ENCODE measurements around the gene ARSB. TPM values are rescaled to one million over a fixed set of nuclear protein-coding genes. Genes with fewer than 3 reads are reported as not detected.

ARSB gene
- total RNA-seq, 1 donor from 2014 or later: 21.4 TPM

- H3K9me3 Mint-ChIP-seq: no peaks in the 10 kb centered on the region
- H3K4me1 Mint-ChIP-seq: peaks cover 51% of the 10 kb centered on the region
- H3K27me3 Mint-ChIP-seq (ENCODE audit: low read depth): no peaks in the 10 kb centered on the region
- H3K27ac Mint-ChIP-seq: peak overlapping the region; percentile 94
- peak overlapping the region; percentile 39 for H3K4me3 Mint-ChIP-seq
- peak in 1 of 2 experiments; percentile 54 for DNase-seq (ENCODE audit: low spot score in 2 of 2, unreplicated experiment in 2 of 2)
- no peak for TF ChIP-seq CTCF (IDR thresholded peaks at IDR 0.05; ENCODE audit: unreplicated experiment)
- no peaks in the 10 kb centered on the region for H3K36me3 Mint-ChIP-seq
Measured at GRCh38 chr5:78908173-78909061, 76.7 kb downstream of the ARSB start.

- Mint-ChIP-seq H3K27me3 (ENCODE audit: low read depth) (no peaks in the 10 kb centered on the region), H3K9me3 (no peaks in the 10 kb centered on the region), H3K27ac (peak overlapping the region; percentile 72), H3K4me3 (no peak overlapping the region), H3K4me1 (peaks cover 57% of the 10 kb centered on the region), H3K36me3 (no peaks in the 10 kb centered on the region)
- no peak for TF ChIP-seq CTCF (IDR thresholded peaks at IDR 0.05; ENCODE audit: unreplicated experiment)
- DNase-seq (ENCODE audit: low spot score in 2 of 2, unreplicated experiment in 2 of 2): no peak
Measured at GRCh38 chr5:78907255-78907891, 77.7 kb downstream of the ARSB start.

GRCh38 chr5:78905084-78905938, 79.8 kb downstream of the ARSB start:
- H3K27ac Mint-ChIP-seq: no peak overlapping the region

GRCh38 chr5:78903861-78904260, 81.2 kb downstream of the ARSB start:
- TF ChIP-seq CTCF (IDR thresholded peaks at IDR 0.05; ENCODE audit: unreplicated experiment): no peak
- H3K36me3 Mint-ChIP-seq: peaks cover 20% of the 10 kb centered on the region
- H3K4me1 Mint-ChIP-seq: peaks cover 37% of the 10 kb centered on the region
- no peak for DNase-seq (ENCODE audit: low spot score in 2 of 2, unreplicated experiment in 2 of 2)
- H3K9me3 Mint-ChIP-seq: peaks cover 25% of the 10 kb centered on the region
- H3K27ac Mint-ChIP-seq: no peak overlapping the region
- no peaks in the 10 kb centered on the region for H3K27me3 Mint-ChIP-seq (ENCODE audit: low read depth)
- no peak overlapping the region for H3K4me3 Mint-ChIP-seq

More at GRCh38 chr5:78905084-78905938, 79.8 kb downstream of the ARSB start:
- Mint-ChIP-seq H3K27me3 (ENCODE audit: low read depth) (no peaks in the 10 kb centered on the region), H3K4me3 (no peak overlapping the region), H3K9me3 (peaks cover 13% of the 10 kb centered on the region), H3K36me3 (peaks cover 6% of the 10 kb centered on the region), H3K4me1 (peaks cover 51% of the 10 kb centered on the region)
- DNase-seq (ENCODE audit: low spot score in 2 of 2, unreplicated experiment in 2 of 2): no peak
- TF ChIP-seq CTCF (IDR thresholded peaks at IDR 0.05; ENCODE audit: unreplicated experiment): no peak

GRCh38 chr5:78903353-78903752, 81.8 kb downstream of the ARSB start:
- Mint-ChIP-seq H3K27ac (peak overlapping the region; percentile 17), H3K27me3 (ENCODE audit: low read depth) (no peaks in the 10 kb centered on the region), H3K4me1 (peaks cover 32% of the 10 kb centered on the region), H3K9me3 (peaks cover 26% of the 10 kb centered on the region), H3K4me3 (no peak overlapping the region), H3K36me3 (peaks cover 22% of the 10 kb centered on the region)
- no peak for TF ChIP-seq CTCF (IDR thresholded peaks at IDR 0.05; ENCODE audit: unreplicated experiment)
- no peak for DNase-seq (ENCODE audit: low spot score in 2 of 2, unreplicated experiment in 2 of 2)
